H1 (cell line): ENCODE data around the gene ZCRB1. TPM values are rescaled to one million over a fixed set of nuclear protein-coding genes. Genes with fewer than 3 reads are reported as not detected.

Source experiments
- CTCF ChIA-PET: fragments of 300-600 bp; sonication (Branson Sonifier 250); formaldehyde crosslinking; loops from one replicate; lab custom pipeline; 2021; ENCODE audit not compliant: partially characterized antibody; lab: Charles Lee
- POLR2A ChIA-PET: fragments of 300-600 bp; sonication (Branson Sonifier 250); formaldehyde crosslinking; loops from one replicate; lab custom pipeline; 2021; ENCODE audit warnings: inconsistent platforms; ENCODE audit not compliant: partially characterized antibody; lab: Charles Lee
- DNase-seq, 2 experiments: peaks; one replicate each; pipeline versions ENCODE4 v3.0.0 to v3.0.0-alpha.2; 2010 to 2022; ENCODE audit warnings: low spot score in 2 of 2, low read depth in 1 of 2, mixed read lengths in 1 of 2
- FAIRE-seq: peaks from 2 replicates; lab custom pipeline; 2011; peaks lifted over from hg19 to GRCh38; lab: Jason Lieb, UNC
- H2AFZ ChIP-seq: 2 replicates; pipeline ENCODE4 v1.8.1; 2012; ENCODE audit warnings: low read length, inconsistent platforms
- H2AK5ac ChIP-seq: 2 replicates; pipeline ENCODE4 v1.6.1; 2013; ENCODE audit warnings: low read depth, low read length
- H2BK120ac ChIP-seq: replicated peaks from 2 replicates; pipeline ENCODE3; 2013; ENCODE audit warnings: low read depth, low read length, inconsistent platforms
- H2BK12ac ChIP-seq: 2 replicates; pipeline ENCODE4 v1.6.1; 2013; ENCODE audit warnings: low read depth, low read length
- H2BK15ac ChIP-seq: 2 replicates; pipeline ENCODE4 v1.6.1; 2013; ENCODE audit warnings: low read length
- H2BK20ac ChIP-seq: 2 replicates; pipeline ENCODE4 v1.6.1; 2013; ENCODE audit warnings: low read length
- H2BK5ac ChIP-seq: 2 replicates; pipeline ENCODE4 v1.6.1; 2013; ENCODE audit warnings: low read depth, low read length
- H3K14ac ChIP-seq: 2 replicates; pipeline ENCODE4 v1.6.1; 2013; ENCODE audit warnings: inconsistent platforms; ENCODE audit not compliant: insufficient read length
- H3K18ac ChIP-seq: 2 replicates; pipeline ENCODE4 v1.6.1; 2013; ENCODE audit warnings: low read length; ENCODE audit errors: extremely low read depth
- H3K23ac ChIP-seq: 2 replicates; pipeline ENCODE4 v1.6.1; 2013; ENCODE audit warnings: inconsistent platforms; ENCODE audit not compliant: insufficient read length
- H3K23me2 ChIP-seq: 2 replicates; pipeline ENCODE4 v1.6.1; 2013; ENCODE audit warnings: low read depth, low read length
- H3K27ac ChIP-seq: 2 replicates; pipeline ENCODE4 v1.6.1; 2011; ENCODE audit warnings: low read depth, low read length, inconsistent platforms
- H3K27me3 ChIP-seq, 4 experiments: replicated peaks in 1 of 4; 1 replicate in 1 of 4; 2 replicates in 3 of 4; pipeline versions ENCODE4 v1.6.1 to v1.8.1; 2011 to 2013; ENCODE audit warnings: low read length in 3 of 4, mild to moderate bottlenecking in 3 of 4, inconsistent platforms in 2 of 4, mixed read lengths in 2 of 4, moderate library complexity in 1 of 4; ENCODE audit not compliant: control insufficient read depth in 3 of 4, insufficient read depth in 3 of 4; ENCODE audit errors: extremely low read depth in 1 of 4
- H3K36me3 ChIP-seq, 4 experiments: 2 replicates each; pipeline versions ENCODE4 v1.6.1 to v1.8.1; 2011 to 2013; ENCODE audit warnings: mild to moderate bottlenecking in 4 of 4, low read length in 3 of 4, moderate library complexity in 2 of 4, control low read depth in 1 of 4, inconsistent platforms in 1 of 4; ENCODE audit not compliant: insufficient read depth in 4 of 4, control insufficient read depth in 2 of 4
- H3K4ac ChIP-seq: replicated peaks from 2 replicates; pipeline ENCODE3; 2013; ENCODE audit warnings: low read length, low read depth, mixed read lengths, inconsistent platforms; ENCODE audit not compliant: insufficient read length
- H3K4me1 ChIP-seq, 4 experiments: replicated peaks in 1 of 4; 1 replicate in 1 of 4; 2 replicates in 3 of 4; pipeline versions ENCODE4 v1.6.1 to v1.8.1; 2011 to 2013; ENCODE audit warnings: low read length in 3 of 4, inconsistent platforms in 2 of 4, mixed read lengths in 1 of 4; ENCODE audit not compliant: insufficient read depth in 4 of 4, control insufficient read depth in 3 of 4
- H3K4me2 ChIP-seq, 2 experiments: 2 replicates each; pipeline versions ENCODE4 v1.6.1 to v1.8.1; 2011 to 2013; ENCODE audit warnings: low read depth in 2 of 2, low read length in 2 of 2, control low read depth in 1 of 2, inconsistent platforms in 1 of 2, mild to moderate bottlenecking in 1 of 2; ENCODE audit not compliant: insufficient read depth in 1 of 2
- H3K4me3 ChIP-seq, 4 experiments: fragments of 200-600, 300-600 bp in 1 of 4; sonication (generic), shearing (Covaris generic), sonication (Bioruptor Twin) in 1 of 4; 2 replicates each; pipeline versions ENCODE4 v1.5.1 to v1.8.1; 2011 to 2016; ENCODE audit warnings: low read length in 4 of 4, low read depth in 3 of 4, control low read depth in 2 of 4, inconsistent platforms in 2 of 4, mild to moderate bottlenecking in 2 of 4, mixed read lengths in 1 of 4, moderate library complexity in 1 of 4; ENCODE audit not compliant: insufficient read depth in 2 of 4; ENCODE audit errors: extremely low read depth in 1 of 4
- H3K56ac ChIP-seq: replicated peaks from 2 replicates; pipeline ENCODE3; 2013; ENCODE audit warnings: low read depth, mild to moderate bottlenecking, mixed read lengths, low read length, inconsistent platforms; ENCODE audit not compliant: insufficient read length
- H3K79me1 ChIP-seq: 2 replicates; pipeline ENCODE4 v1.6.1; 2013; ENCODE audit warnings: low read depth, low read length, control low read depth
- H3K79me2 ChIP-seq, 2 experiments: 2 replicates each; pipeline versions ENCODE4 v1.6.1 to v1.8.1; 2012 to 2013; ENCODE audit warnings: low read length in 2 of 2, mild to moderate bottlenecking in 2 of 2, inconsistent platforms in 1 of 2; ENCODE audit not compliant: insufficient read depth in 2 of 2, control insufficient read depth in 1 of 2
- H3K9ac ChIP-seq, 4 experiments: replicated peaks in 1 of 4; 1 replicate in 1 of 4; 2 replicates in 3 of 4; pipeline versions ENCODE4 v1.6.1 to v1.8.1; 2011 to 2013; ENCODE audit warnings: low read depth in 3 of 4, low read length in 3 of 4, control low read depth in 2 of 4, mild to moderate bottlenecking in 2 of 4, moderate library complexity in 2 of 4, inconsistent platforms in 1 of 4; ENCODE audit errors: extremely low read depth in 1 of 4
- H3K9me3 ChIP-seq, 2 experiments: 2 replicates each; pipeline versions ENCODE4 v1.6.1 to v1.8.1; 2012 to 2013; ENCODE audit warnings: mild to moderate bottlenecking in 2 of 2, moderate library complexity in 2 of 2, control low read depth in 1 of 2, inconsistent platforms in 1 of 2, low read depth in 1 of 2, low read length in 1 of 2, mixed read lengths in 1 of 2; ENCODE audit not compliant: insufficient read depth in 2 of 2
- H4K20me1 ChIP-seq, 2 experiments: replicated peaks in 1 of 2; 2 replicates each; pipeline versions ENCODE3 to v1.8.1; 2011 to 2013; ENCODE audit warnings: inconsistent platforms in 2 of 2, low read length in 2 of 2, mild to moderate bottlenecking in 1 of 2; ENCODE audit not compliant: insufficient read depth in 2 of 2, control insufficient read depth in 1 of 2
- H4K5ac ChIP-seq: 2 replicates; pipeline ENCODE4 v1.6.1; 2013; ENCODE audit warnings: low read length, low read depth, mixed read lengths, inconsistent platforms; ENCODE audit not compliant: insufficient read length
- H4K8ac ChIP-seq: 2 replicates; pipeline ENCODE4 v1.8.0; 2013; ENCODE audit warnings: mild to moderate bottlenecking, moderate library complexity, low read length, inconsistent platforms; ENCODE audit not compliant: insufficient read depth; ENCODE audit errors: extremely low read depth
- H4K91ac ChIP-seq: replicated peaks from 2 replicates; pipeline ENCODE3; 2013; ENCODE audit warnings: low read length, mixed read lengths, inconsistent platforms; ENCODE audit not compliant: insufficient read length
- ATF3 ChIP-seq: IDR thresholded peaks from 2 replicates; pipeline ENCODE4 v1.6.1; 2011; ENCODE audit warnings: low read depth, mild to moderate bottlenecking, low read length; ENCODE audit not compliant: insufficient read depth
- CBX5 ChIP-seq: fragments of 300-800, 300-1000 bp; sonication (generic); IDR thresholded peaks from 2 replicates; pipeline ENCODE4 v1.7.1; 2016; ENCODE audit warnings: antibody characterized with exemption, low read length, low read depth
- CTCF ChIP-seq, 3 experiments: IDR thresholded peaks; 1 replicate in 2 of 3; 2 replicates in 1 of 3; pipeline versions ENCODE4 v1.5.1 to v1.6.1; 2011; ENCODE audit warnings: low read length in 3 of 3, mild to moderate bottlenecking in 3 of 3, inconsistent platforms in 2 of 3, low read depth in 1 of 3, moderate library complexity in 1 of 3; ENCODE audit not compliant: insufficient read depth in 1 of 3; ENCODE audit errors: control extremely low read depth in 1 of 3
- JUND ChIP-seq: IDR thresholded peaks from 2 replicates; pipeline ENCODE4 v1.6.1; 2011; ENCODE audit warnings: mild to moderate bottlenecking, improper control_type of control experiment, low read length
- POLR2AphosphoS5 ChIP-seq: IDR thresholded peaks from 2 replicates; pipeline ENCODE4 v1.6.1; 2011; ENCODE audit warnings: low read depth, low read length
- POU5F1 ChIP-seq: IDR thresholded peaks from 2 replicates; pipeline ENCODE4 v1.6.1; 2011; ENCODE audit warnings: low read depth, mild to moderate bottlenecking, low read length, moderate library complexity
- SIRT6 ChIP-seq: IDR thresholded peaks from one replicate; pipeline ENCODE4 v1.7.1; 2012; ENCODE audit warnings: low read length, inconsistent platforms
- SP1 ChIP-seq: IDR thresholded peaks from 2 replicates; pipeline ENCODE4 v1.6.1; 2011; ENCODE audit warnings: low read depth, low read length
- USF2 ChIP-seq: IDR thresholded peaks from 2 replicates; pipeline ENCODE4 v1.6.1; 2011; ENCODE audit warnings: low read length, improper control_type of control experiment
- YY1 ChIP-seq: IDR thresholded peaks from 2 replicates; pipeline ENCODE4 v1.6.1; 2011; ENCODE audit warnings: low read depth, mild to moderate bottlenecking, low read length
- WGBS, 2 experiments: shearing (Covaris generic) in 1 of 2; methylation state at CpG; one replicate each; pipeline versions ENCODE4 v1.1.6 to v1.1.7; 2013 to 2015; ENCODE audit warnings: low lambda C conversion rate in 2 of 2, mixed read lengths in 2 of 2, inconsistent platforms in 1 of 2, low coverage in 1 of 2, missing lambda C conversion rate in 1 of 2; ENCODE audit not compliant: insufficient replicate concordance in 2 of 2, insufficient coverage in 1 of 2, insufficient read length in 1 of 2; ENCODE audit errors: extremely low coverage in 1 of 2, missing lambda C conversion rate in 1 of 2; 5-methylcytosine and 5-hydroxymethylcytosine counted together
- polyA plus RNA-seq, 7 experiments: library from polyadenylated mRNA; depleted of rRNA in 3 of 7; stranded (reverse) in 5 of 7; unstranded in 2 of 7; fragments of >200 nt in 5 of 7; fragments of 200-250 nt in 2 of 7; gene quantifications; 1 replicate in 5 of 7; 2 replicates in 1 of 7; 4 replicates in 1 of 7; pipeline versions ENCODE4 v1.2.1 to v1.2.3, GENCODE V29; 2011 to 2013; ENCODE audit warnings: missing spikeins in 2 of 7, mixed read lengths in 2 of 7
- total RNA-seq: library from RNA; stranded (reverse); fragmentation: NEBNext Ultra II Directional; extraction: Animal tissue kit (Norgen Biotek cat#: 25700); gene quantifications from 2 replicates; pipeline ENCODE4 v1.2.1, GENCODE V29; 2021

ZCRB1 gene
- total and polyA plus RNA-seq, 2 of the 8 experiments (the other 6 are each of a cell fraction or from before 2014, with no cell fraction given) = 22.0 to 52.5 TPM

- Histone ChIP-seq H3K18ac (no peak overlapping the region), H3K9me3 (no peaks in the 10 kb centered on the region), H3K9ac (no peak overlapping the region), H3K23me2 (no peaks in the 10 kb centered on the region), H3K36me3 (peaks cover 0 to 21% (median 4%) of the 10 kb centered on the region in 4 experiments; a peak in 4 of 8 replicates), H3K79me1 (no peaks in the 10 kb centered on the region), H3K27me3 (no peaks in the 10 kb centered on the region), H2AFZ (no peak overlapping the region), H2AK5ac (no peak overlapping the region), H2BK12ac (no peak overlapping the region), H3K56ac (no peak overlapping the region), H3K23ac (no peak overlapping the region), H4K5ac (no peak overlapping the region), H3K4me2 (no peak overlapping the region), H3K4ac (no peak overlapping the region), H3K79me2 (no peaks in the 10 kb centered on the region), H2BK120ac (no peak overlapping the region), H4K8ac (no peak overlapping the region), H3K14ac (no peak overlapping the region), H3K4me1 (no peaks in the 10 kb centered on the region), H2BK20ac (no peak overlapping the region), H4K91ac (no peak overlapping the region), H3K4me3 (no peak overlapping the region), H3K27ac (no peak overlapping the region), H4K20me1 (no peaks in the 10 kb centered on the region), H2BK5ac (no peak overlapping the region), H2BK15ac (no peak overlapping the region)
- DNase-seq = no peak
- WGBS, 2 experiments = 85% methylated on average over 2 of the region's 2 CpGs; no CpG with 5 or more reads in 1 of the 2 experiments
- FAIRE-seq = no peak
- CTCF ChIA-PET = interaction anchor here (1.4 kb wide), 1 partner anchor 19 kb away, joined by 6 read pairs; no protein-coding TSS in a partner anchor
- POLR2A ChIA-PET = no interaction called here
- no peak for TF ChIP-seq POU5F1
- TF ChIP-seq JUND = no peak
- TF ChIP-seq POLR2AphosphoS5 = no peak
- TF ChIP-seq USF2 = no peak
- TF ChIP-seq YY1 = no peak
- no peak for TF ChIP-seq SIRT6
- no peak for TF ChIP-seq ATF3
- TF ChIP-seq CTCF (IDR thresholded peaks at IDR 0.05; ENCODE audit: control extremely low read depth in 1 of 3, insufficient read depth in 1 of 3, low read depth in 1 of 3, low read length in 3 of 3) = no peak
- no peak for TF ChIP-seq CBX5
- TF ChIP-seq SP1 = no peak
Measured at GRCh38 chr12:42315108-42315507, 10.8 kb downstream of the ZCRB1 start.
